GM12801 (cell line): ENCODE data around the gene MESD.

Source experiments
- TF ChIP-seq, protein P1 (sequence below): IDR thresholded peaks from one replicate; pipeline ENCODE4 v1.5.1; 2011; ENCODE audit warnings: control low read depth; ENCODE audit not compliant: insufficient read length; ENCODE audit errors: extremely low read depth

The MESD gene

DNA sequence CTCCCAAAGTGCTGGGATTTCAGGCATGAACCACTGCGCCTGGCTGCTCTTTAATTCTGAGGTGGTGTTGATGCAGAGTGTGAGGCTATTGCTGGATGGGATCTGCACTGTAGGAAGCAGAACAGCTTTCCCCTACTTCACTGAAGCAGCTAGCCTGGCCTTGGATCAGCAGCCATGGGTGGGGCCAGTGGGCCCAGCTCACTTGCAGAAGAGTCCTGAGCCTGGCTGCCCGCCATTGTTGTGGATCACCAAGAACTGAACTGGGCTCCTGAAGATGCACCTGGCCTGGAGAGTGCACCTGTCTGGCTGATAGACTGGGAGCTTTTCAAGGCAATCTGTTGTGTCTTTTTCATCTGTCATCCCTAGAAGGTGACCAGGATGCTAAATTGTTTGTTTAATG, 23.0 kb upstream of the MESD start:
- TF ChIP-seq, protein P1, sequence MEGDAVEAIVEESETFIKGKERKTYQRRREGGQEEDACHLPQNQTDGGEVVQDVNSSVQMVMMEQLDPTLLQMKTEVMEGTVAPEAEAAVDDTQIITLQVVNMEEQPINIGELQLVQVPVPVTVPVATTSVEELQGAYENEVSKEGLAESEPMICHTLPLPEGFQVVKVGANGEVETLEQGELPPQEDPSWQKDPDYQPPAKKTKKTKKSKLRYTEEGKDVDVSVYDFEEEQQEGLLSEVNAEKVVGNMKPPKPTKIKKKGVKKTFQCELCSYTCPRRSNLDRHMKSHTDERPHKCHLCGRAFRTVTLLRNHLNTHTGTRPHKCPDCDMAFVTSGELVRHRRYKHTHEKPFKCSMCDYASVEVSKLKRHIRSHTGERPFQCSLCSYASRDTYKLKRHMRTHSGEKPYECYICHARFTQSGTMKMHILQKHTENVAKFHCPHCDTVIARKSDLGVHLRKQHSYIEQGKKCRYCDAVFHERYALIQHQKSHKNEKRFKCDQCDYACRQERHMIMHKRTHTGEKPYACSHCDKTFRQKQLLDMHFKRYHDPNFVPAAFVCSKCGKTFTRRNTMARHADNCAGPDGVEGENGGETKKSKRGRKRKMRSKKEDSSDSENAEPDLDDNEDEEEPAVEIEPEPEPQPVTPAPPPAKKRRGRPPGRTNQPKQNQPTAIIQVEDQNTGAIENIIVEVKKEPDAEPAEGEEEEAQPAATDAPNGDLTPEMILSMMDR: no peak

DNA sequence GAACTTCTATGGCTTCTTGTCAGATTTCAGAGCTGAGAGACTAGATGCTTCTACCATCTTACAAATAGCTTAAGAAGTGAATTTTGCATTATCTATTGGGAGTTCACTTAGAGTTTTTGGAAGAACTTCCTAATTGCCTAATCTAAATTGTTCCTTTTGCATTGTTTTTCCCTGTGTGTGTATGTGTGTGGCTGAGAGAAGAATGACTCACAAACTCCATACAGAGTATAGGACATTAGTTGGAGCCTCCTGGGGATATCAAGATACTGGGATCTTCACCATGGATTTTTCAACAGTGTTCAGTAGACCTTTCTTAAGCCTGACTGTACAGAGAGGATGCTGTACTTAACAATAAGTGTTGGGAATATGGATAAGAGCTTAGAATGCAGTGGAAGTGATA, 22.0 kb upstream of the MESD start:
- TF ChIP-seq, protein P1: no peak

DNA sequence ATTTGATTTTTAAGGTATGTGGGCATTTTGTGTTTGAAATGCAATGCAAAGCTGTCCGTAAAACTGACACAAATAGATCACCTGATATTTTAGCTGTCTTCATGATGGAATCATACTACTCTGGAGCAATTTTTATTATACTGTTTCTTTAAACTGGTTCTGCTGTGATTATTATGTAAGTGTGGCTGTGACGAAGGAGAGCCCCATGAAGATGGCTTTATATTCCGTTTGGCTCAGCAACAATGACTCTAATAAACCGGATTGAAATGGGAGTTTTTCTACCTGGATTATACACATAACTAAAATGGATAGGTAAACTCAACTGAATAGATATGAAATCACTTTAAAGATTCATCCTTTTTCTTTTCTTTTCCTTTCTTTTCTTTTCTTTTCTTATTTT, 20.5 kb upstream of the MESD start:
- TF ChIP-seq, protein P1: no peak

DNA sequence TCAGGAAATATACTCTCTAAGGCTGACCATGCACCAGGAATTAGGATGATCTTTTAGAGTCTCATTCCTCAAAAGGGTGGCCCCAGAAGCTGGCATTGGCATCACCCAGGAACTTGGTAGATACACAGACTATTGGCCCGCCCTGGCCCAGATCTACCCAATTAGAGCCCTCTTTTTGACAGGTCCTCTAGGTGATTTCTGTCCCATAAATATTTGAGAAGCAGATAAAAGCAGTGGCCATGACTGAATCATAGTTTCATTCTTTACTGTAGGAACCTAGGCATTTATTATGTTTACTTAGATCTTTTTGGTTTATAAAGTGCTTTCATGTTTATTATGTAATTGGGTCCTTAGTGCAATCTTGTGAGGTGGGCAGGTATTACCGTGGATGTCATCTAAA, 18.7 kb upstream of the MESD start:
- TF ChIP-seq, protein P1: no peak

DNA sequence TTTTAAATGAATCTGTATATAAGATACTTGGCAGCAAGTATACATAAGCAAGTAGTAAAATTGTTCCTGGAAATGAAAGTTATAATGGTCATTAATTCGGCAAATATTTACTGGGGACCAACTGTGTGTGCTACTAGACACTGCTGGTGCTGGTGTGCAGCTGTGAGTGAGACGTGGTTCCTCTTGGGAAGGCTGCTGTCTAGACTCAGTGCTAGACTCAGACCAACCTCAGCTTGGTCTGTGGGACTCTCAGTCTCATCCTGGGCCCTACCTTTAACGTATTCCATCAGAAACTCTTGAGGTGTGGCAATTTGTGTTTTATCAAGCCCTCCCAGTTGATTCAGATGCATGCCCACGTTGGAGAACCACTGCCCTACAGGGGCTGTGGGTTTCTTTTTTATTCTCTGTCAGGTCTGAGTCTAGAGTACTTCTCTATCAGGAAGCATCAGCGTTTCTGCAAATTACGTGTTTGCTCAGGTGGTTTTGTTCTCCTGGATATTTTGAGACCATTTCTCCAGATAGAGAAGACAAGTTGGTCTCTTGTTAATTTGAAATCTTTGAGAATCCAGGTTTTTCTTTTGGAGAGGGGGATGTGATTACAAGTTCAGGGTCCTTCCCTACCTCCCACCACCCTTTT, 17.9 kb upstream of the MESD start:
- TF ChIP-seq, protein P1: no peak

DNA sequence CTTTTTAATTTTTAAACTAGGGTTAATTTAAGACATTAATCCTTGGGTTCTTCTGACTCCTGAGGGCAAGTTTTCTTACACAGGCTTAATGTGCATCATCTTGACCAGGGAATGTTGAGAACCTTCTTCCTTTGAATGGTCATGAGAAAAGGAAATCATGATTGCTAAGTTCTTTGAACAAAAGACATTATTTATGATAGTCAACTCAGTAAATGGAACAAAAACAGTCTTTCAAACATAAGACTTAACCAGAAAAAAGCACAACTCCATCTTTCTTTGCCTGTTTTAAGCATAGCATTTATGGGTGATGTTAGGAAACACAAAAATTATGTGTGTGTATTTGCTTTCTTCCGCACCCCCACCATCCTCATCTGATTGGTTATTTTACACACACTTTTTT, 16.5 kb upstream of the MESD start:
- TF ChIP-seq, protein P1: no peak

DNA sequence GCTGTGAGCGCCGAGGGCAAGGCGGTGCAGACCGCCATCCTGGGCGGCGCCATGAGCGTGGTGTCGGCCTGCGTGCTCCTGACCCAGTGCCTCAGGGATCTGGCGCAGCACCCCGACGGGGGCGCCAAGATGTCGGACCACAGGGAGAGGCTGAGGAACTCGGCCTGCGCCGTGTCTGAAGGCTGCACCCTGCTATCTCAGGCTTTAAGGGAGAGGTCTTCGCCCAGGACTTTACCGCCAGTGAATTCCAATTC, 13.4 kb upstream of the MESD start:
- TF ChIP-seq, protein P1: no peak
